ENCODE results near the gene CWC27.

DNA sequence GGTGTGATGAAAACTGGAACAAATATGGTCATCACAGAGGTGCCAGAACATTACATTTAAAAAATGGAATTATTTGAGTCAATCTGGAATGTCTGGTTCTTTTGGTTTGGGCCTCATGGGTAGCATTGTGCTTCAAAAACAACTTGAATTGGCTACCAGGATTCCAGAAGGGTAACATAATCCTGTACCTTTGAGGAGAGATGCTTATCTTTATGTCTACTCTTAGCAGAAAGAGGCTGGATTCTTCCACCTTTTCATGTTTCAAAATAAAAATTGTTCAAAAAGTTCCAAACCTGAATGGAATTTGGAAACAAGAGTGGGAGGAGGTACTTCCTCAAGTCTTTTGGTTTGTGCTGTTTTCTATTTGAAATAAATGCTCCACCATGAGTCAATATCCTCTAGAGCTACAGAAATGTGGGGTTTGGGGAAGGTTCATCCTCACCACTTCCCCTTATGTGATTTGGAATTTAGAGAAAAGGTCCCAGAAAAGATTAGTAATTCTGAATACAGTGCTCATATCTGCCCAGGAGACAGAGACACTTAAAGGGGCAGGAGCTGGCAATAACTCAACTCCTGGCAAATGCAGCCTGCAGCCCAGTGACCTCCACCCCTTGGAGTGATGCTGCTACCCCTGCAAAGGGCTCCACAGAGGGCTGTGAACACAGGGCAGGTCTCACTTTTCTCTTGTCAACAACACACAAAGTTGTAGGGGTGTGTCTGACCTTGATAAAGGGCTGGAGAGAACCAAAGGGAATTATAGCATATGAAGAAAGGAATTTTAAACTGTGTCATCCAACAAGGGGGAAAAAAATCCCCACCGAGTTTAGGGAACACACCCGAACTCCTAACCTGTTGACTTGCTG lies 272.8 kb downstream of the CWC27 start:
- TF ChIP-seq POLR2AphosphoS5 (IDR thresholded peaks at IDR 0.05; ENCODE audit: low read depth) = no peak
- TF ChIP-seq, protein P1, sequence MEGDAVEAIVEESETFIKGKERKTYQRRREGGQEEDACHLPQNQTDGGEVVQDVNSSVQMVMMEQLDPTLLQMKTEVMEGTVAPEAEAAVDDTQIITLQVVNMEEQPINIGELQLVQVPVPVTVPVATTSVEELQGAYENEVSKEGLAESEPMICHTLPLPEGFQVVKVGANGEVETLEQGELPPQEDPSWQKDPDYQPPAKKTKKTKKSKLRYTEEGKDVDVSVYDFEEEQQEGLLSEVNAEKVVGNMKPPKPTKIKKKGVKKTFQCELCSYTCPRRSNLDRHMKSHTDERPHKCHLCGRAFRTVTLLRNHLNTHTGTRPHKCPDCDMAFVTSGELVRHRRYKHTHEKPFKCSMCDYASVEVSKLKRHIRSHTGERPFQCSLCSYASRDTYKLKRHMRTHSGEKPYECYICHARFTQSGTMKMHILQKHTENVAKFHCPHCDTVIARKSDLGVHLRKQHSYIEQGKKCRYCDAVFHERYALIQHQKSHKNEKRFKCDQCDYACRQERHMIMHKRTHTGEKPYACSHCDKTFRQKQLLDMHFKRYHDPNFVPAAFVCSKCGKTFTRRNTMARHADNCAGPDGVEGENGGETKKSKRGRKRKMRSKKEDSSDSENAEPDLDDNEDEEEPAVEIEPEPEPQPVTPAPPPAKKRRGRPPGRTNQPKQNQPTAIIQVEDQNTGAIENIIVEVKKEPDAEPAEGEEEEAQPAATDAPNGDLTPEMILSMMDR (IDR thresholded peaks at IDR 0.05; ENCODE audit: insufficient read depth, low read length) = no peak
- TF ChIP-seq, protein P2, sequence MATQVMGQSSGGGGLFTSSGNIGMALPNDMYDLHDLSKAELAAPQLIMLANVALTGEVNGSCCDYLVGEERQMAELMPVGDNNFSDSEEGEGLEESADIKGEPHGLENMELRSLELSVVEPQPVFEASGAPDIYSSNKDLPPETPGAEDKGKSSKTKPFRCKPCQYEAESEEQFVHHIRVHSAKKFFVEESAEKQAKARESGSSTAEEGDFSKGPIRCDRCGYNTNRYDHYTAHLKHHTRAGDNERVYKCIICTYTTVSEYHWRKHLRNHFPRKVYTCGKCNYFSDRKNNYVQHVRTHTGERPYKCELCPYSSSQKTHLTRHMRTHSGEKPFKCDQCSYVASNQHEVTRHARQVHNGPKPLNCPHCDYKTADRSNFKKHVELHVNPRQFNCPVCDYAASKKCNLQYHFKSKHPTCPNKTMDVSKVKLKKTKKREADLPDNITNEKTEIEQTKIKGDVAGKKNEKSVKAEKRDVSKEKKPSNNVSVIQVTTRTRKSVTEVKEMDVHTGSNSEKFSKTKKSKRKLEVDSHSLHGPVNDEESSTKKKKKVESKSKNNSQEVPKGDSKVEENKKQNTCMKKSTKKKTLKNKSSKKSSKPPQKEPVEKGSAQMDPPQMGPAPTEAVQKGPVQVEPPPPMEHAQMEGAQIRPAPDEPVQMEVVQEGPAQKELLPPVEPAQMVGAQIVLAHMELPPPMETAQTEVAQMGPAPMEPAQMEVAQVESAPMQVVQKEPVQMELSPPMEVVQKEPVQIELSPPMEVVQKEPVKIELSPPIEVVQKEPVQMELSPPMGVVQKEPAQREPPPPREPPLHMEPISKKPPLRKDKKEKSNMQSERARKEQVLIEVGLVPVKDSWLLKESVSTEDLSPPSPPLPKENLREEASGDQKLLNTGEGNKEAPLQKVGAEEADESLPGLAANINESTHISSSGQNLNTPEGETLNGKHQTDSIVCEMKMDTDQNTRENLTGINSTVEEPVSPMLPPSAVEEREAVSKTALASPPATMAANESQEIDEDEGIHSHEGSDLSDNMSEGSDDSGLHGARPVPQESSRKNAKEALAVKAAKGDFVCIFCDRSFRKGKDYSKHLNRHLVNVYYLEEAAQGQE (IDR thresholded peaks at IDR 0.05; ENCODE audit: insufficient replicate concordance, low read depth) = no peak
- no peak for TF ChIP-seq GABPA (IDR thresholded peaks at IDR 0.05; ENCODE audit: low read depth)
